ENCODE results near the gene CCDC201.

DNA sequence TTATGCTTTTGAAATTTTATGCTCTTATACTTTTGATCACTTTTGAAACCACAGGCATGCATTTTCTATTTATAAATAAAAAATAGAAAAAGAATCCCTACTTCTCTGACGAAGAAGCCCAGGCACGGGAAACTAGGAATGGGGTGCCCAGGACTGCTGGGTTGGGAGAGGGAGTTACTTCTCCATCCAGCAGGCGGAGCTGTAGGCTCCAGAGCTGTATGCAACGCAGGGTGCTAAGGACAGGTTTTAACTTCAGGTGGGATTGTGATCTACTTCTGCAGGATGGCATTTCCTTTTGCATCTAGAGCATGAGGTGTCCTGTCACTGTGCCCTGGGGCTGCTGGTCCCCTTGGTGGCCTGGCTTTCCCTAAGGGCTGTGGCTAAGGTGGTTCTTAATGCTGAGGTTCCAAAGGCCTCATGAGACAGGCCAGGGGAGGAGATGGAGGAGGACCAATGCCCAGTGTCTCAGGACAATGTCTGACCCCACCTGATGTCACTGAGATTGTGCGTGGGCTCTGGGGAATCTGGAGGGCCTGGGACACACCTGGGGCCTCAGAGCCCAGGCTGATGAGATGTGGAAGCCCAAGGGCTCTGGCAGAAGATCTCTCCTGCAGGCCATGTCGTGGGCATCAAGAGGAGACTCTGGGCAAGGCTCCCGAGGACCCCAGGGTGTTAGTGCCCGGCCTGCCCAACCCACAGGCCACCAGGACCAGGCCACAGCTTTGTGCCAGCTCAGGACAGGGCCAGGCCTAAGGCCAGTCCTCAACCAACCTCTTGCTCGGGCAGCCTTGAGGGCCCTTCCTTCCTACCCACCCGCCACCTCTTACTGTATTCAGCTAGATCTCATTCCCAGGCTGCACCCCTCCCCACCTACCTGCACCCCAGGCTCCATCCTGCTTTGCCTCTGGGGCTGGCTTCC is 507 bp downstream of the CCDC201 start:
- TF ChIP-seq, protein P1, sequence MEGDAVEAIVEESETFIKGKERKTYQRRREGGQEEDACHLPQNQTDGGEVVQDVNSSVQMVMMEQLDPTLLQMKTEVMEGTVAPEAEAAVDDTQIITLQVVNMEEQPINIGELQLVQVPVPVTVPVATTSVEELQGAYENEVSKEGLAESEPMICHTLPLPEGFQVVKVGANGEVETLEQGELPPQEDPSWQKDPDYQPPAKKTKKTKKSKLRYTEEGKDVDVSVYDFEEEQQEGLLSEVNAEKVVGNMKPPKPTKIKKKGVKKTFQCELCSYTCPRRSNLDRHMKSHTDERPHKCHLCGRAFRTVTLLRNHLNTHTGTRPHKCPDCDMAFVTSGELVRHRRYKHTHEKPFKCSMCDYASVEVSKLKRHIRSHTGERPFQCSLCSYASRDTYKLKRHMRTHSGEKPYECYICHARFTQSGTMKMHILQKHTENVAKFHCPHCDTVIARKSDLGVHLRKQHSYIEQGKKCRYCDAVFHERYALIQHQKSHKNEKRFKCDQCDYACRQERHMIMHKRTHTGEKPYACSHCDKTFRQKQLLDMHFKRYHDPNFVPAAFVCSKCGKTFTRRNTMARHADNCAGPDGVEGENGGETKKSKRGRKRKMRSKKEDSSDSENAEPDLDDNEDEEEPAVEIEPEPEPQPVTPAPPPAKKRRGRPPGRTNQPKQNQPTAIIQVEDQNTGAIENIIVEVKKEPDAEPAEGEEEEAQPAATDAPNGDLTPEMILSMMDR (IDR thresholded peaks at IDR 0.05), result no peak
- no peak for TF ChIP-seq EP300 (IDR thresholded peaks at IDR 0.05)
- TF ChIP-seq POLR2A (IDR thresholded peaks at IDR 0.05), result no peak
